ENCODE measurements around the gene TTC39C.

- TF ChIP-seq, protein P1, sequence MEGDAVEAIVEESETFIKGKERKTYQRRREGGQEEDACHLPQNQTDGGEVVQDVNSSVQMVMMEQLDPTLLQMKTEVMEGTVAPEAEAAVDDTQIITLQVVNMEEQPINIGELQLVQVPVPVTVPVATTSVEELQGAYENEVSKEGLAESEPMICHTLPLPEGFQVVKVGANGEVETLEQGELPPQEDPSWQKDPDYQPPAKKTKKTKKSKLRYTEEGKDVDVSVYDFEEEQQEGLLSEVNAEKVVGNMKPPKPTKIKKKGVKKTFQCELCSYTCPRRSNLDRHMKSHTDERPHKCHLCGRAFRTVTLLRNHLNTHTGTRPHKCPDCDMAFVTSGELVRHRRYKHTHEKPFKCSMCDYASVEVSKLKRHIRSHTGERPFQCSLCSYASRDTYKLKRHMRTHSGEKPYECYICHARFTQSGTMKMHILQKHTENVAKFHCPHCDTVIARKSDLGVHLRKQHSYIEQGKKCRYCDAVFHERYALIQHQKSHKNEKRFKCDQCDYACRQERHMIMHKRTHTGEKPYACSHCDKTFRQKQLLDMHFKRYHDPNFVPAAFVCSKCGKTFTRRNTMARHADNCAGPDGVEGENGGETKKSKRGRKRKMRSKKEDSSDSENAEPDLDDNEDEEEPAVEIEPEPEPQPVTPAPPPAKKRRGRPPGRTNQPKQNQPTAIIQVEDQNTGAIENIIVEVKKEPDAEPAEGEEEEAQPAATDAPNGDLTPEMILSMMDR (IDR thresholded peaks at IDR 0.05), result no peak
- no peak for TF ChIP-seq POLR2A (IDR thresholded peaks at IDR 0.05)
These were observed 106.1 kb downstream of the TTC39C start for GRCh38 chr18:24120676-24121075.
